Measurements from ENCODE around the gene HS6ST1. TPM values are rescaled to one million over a fixed set of nuclear protein-coding genes. Genes with fewer than 3 reads are reported as not detected.

HS6ST1 gene
- total and polyA plus RNA-seq, 2 of the 4 experiments (the other 2 are of a cell fraction), result 29.9 to 36.9 TPM

- peaks cover 84% of the 10 kb centered on the region for H3K4me1 ChIP-seq (ENCODE audit: control insufficient read depth, insufficient read depth, low read length)
- H3K4me2 ChIP-seq (ENCODE audit: low read depth, low read length), result peak overlapping the region; percentile 17; the same call in 1 of the 2 replicates
- peaks cover 26 to 93% of the 10 kb centered on the region in 2 experiments for H3K79me1 ChIP-seq (ENCODE audit: low read depth in 1 of 2, low read length in 2 of 2)
- no peak overlapping the region for H3K56ac ChIP-seq (ENCODE audit: extremely low read depth, insufficient read depth, low read length)
- H2AK9ac ChIP-seq (replicated peaks; ENCODE audit: low read depth, low read length, poor library complexity), result peak overlapping the region; percentile 69
- peak overlapping the region in 1 of 2 experiments; percentile 14; a peak in 1 of 4 replicates for H4K8ac ChIP-seq (ENCODE audit: low read depth in 2 of 2, low read length in 2 of 2)
- H3K9me3 ChIP-seq (ENCODE audit: control insufficient read depth, insufficient read depth, low read length), result no peaks in the 10 kb centered on the region
- peaks cover 53% of the 10 kb centered on the region for H3K36me3 ChIP-seq (ENCODE audit: control insufficient read depth, insufficient read depth, low read length)
- 0 out of 2 replicates have a peak overlapping the region, but pooled peaks have one; percentile 2 for H3K14ac ChIP-seq (replicated peaks; ENCODE audit: low read depth, low read length)
- H3K9ac ChIP-seq (ENCODE audit: low read depth, low read length), result peak overlapping the region; percentile 5; the same call in 1 of the 2 replicates
- H3K27me3 ChIP-seq (ENCODE audit: control insufficient read depth, insufficient read depth, low read length), result no peaks in the 10 kb centered on the region
- in situ Hi-C loops (cut with MboI; ENCODE audit: low sequenced_read_pairs), result loop anchor here (25.0 kb wide), 1 partner anchor 423 kb away; the partner anchor contains the start of gene AMMECR1L
- DNase-seq (no peak), ATAC-seq (ENCODE audit: low read depth) (no peak)
- 0 out of 2 replicates have a peak overlapping the region, but pooled peaks have one; percentile 27 for H3K23ac ChIP-seq (ENCODE audit: low read depth, low read length)
- peak overlapping the region; percentile 65; the same call in 1 of the 2 replicates for H3K27ac ChIP-seq (ENCODE audit: insufficient read depth, low read length)
- peak overlapping the region; percentile 8 for H2AFZ ChIP-seq (replicated peaks; ENCODE audit: low read length, poor library complexity)
- no peak overlapping the region for H2BK5ac ChIP-seq (ENCODE audit: low read depth, low read length, poor library complexity, severe bottlenecking)
- TF ChIP-seq RCOR1 (IDR thresholded peaks at IDR 0.05; ENCODE audit: insufficient replicate concordance, low read length), result no peak
- TF ChIP-seq USF2 (IDR thresholded peaks at IDR 0.05; ENCODE audit: low read depth, low read length), result no peak
- no peak for TF ChIP-seq MAZ (IDR thresholded peaks at IDR 0.05; ENCODE audit: borderline replicate concordance, low read depth, low read length)
- no peak for TF ChIP-seq RFX5 (IDR thresholded peaks at IDR 0.05; ENCODE audit: low read depth, low read length)
- no peak for TF ChIP-seq MAFK (IDR thresholded peaks at IDR 0.05; ENCODE audit: low read depth, low read length)
- no peak for TF ChIP-seq BHLHE40 (IDR thresholded peaks at IDR 0.05; ENCODE audit: low read depth, low read length)
- TF ChIP-seq RAD21 (IDR thresholded peaks at IDR 0.05; ENCODE audit: low read length), result no peak
- no peak for TF ChIP-seq POLR2A (IDR thresholded peaks at IDR 0.05; ENCODE audit: low read depth, low read length)
- no peak for TF ChIP-seq CEBPB (IDR thresholded peaks at IDR 0.05; ENCODE audit: low read depth, low read length)
- TF ChIP-seq CHD1 (IDR thresholded peaks at IDR 0.05; ENCODE audit: low read depth, low read length), result no peak
- TF ChIP-seq MXI1 (IDR thresholded peaks at IDR 0.05; ENCODE audit: borderline replicate concordance, low read depth, low read length), result no peak
- ChIA-PET CTCF (no interaction called here), POLR2A (ENCODE audit: unreplicated experiment) (no interaction called here)
- dilution Hi-C loops (cut with HindIII; ENCODE audit: low sequenced_read_pairs, unreplicated experiment), result no loop called here
- H2AK5ac ChIP-seq (ENCODE audit: low read depth, low read length), result peak overlapping the region; percentile 53; the same call in 1 of the 2 replicates
- peaks cover 56% of the 10 kb centered on the region for H3K9me1 ChIP-seq (ENCODE audit: insufficient read depth, low read length)
- peak overlapping the region; percentile 13; the same call in 1 of the 2 replicates for H3K18ac ChIP-seq (ENCODE audit: low read depth, low read length)
- WGBS, 2 experiments (ENCODE audit: extremely low coverage in 2 of 2, insufficient read length in 1 of 2), result 92% methylated on average over 2 of the region's 12 CpGs; no CpG with 5 or more reads in 1 of the 2 experiments
- intact Hi-C loops (cut with micrococcal nuclease), result loop anchor here (10.0 kb wide), 1 partner anchor 245 kb away; no protein-coding TSS in a partner anchor
- H2BK20ac ChIP-seq (ENCODE audit: low read depth, low read length), result no peak overlapping the region
- no peak overlapping the region for H3K4me3 ChIP-seq (ENCODE audit: insufficient read depth, low read depth, low read length)
- peaks cover 96% of the 10 kb centered on the region for H4K20me1 ChIP-seq (ENCODE audit: insufficient read depth, low read length)
- H2BK15ac ChIP-seq (ENCODE audit: low read depth, low read length), result no peak overlapping the region
- peak overlapping the region; percentile 39; the same call in 1 of the 2 replicates for H4K5ac ChIP-seq (ENCODE audit: low read depth, low read length)
- BruUV-seq (replicated peaks), result no TSS peak
- peak overlapping the region; percentile 59 for H3K4ac ChIP-seq (ENCODE audit: low read depth, low read length)
- H2BK120ac ChIP-seq (ENCODE audit: low read depth, low read length), result peak overlapping the region; percentile 22
- peak overlapping the region; percentile 20; the same call in 1 of the 2 replicates for H4K91ac ChIP-seq (ENCODE audit: insufficient read depth, low read depth, low read length)
These were observed 8.5 kb downstream of the HS6ST1 start for GRCh38 chr2:128310094-128310716.

Data from IMR-90 (cell line).